GM18868 (cell line): ENCODE data around the gene DNAJA2.

ENCODE experiments used
- ATAC-seq: cut with Tn5 transposase; IDR thresholded peaks from one replicate; pipeline ENCODE4 v1.9.1; 2021; ENCODE audit warnings: mild to moderate bottlenecking, moderate library complexity; ENCODE audit not compliant: unreplicated experiment

Gene DNAJA2

GRCh38 chr16:46929378-46930332 is 43.8 kb downstream of the DNAJA2 start:
- ATAC-seq = peak; percentile 78

- ATAC-seq = no peak
These were observed 44.7 kb downstream of the DNAJA2 start for GRCh38 chr16:46928811-46929210.

GRCh38 chr16:46927273-46927672 is 46.2 kb downstream of the DNAJA2 start:
- ATAC-seq = no peak

GRCh38 chr16:46926470-46927225 is 46.8 kb downstream of the DNAJA2 start:
- no peak for ATAC-seq

GRCh38 chr16:46924402-46924801 is 49.1 kb downstream of the DNAJA2 start:
- no peak for ATAC-seq

- ATAC-seq = no peak
These were observed 49.8 kb downstream of the DNAJA2 start for GRCh38 chr16:46923513-46924295.

- ATAC-seq = no peak
These were observed 51.2 kb downstream of the DNAJA2 start for GRCh38 chr16:46922239-46922638.

- ATAC-seq = no peak
These were observed 52.9 kb downstream of the DNAJA2 start for GRCh38 chr16:46920402-46921068.

- ATAC-seq = peak; percentile 76
These were observed 54.3 kb downstream of the DNAJA2 start for GRCh38 chr16:46918905-46919792.

GRCh38 chr16:46918400-46918799 is 55.1 kb downstream of the DNAJA2 start:
- no peak for ATAC-seq

- no peak for ATAC-seq
These were observed 56.5 kb downstream of the DNAJA2 start for GRCh38 chr16:46916980-46917379.

- ATAC-seq = no peak
These were observed 57.9 kb downstream of the DNAJA2 start for GRCh38 chr16:46915483-46916025.

- ATAC-seq = no peak
These were observed 58.8 kb downstream of the DNAJA2 start for GRCh38 chr16:46914556-46915201.

- no peak for ATAC-seq
These were observed 61.8 kb downstream of the DNAJA2 start for GRCh38 chr16:46911650-46912049.

GRCh38 chr16:46911038-46911437 is 62.4 kb downstream of the DNAJA2 start:
- ATAC-seq = peak; percentile 64

GRCh38 chr16:46908540-46909372 is 64.7 kb downstream of the DNAJA2 start:
- no peak for ATAC-seq

- ATAC-seq = no peak
These were observed 66.3 kb downstream of the DNAJA2 start for GRCh38 chr16:46907061-46907774.
